Neural cell (in vitro differentiated cells): Measurements from ENCODE around the gene CATSPERD.

Source experiments
- EP300 ChIP-seq: fragments of 450-650 bp; conservative IDR thresholded peaks from 2 replicates; pipeline ENCODE4 v1.6.1; 2014; ENCODE audit warnings: antibody characterized with exemption, mild to moderate bottlenecking, moderate library complexity; ENCODE audit not compliant: poor library complexity, severe bottlenecking
- EZH2 ChIP-seq: fragments of 200-600, 300-800 bp; shearing (Covaris generic), sonication (generic); IDR thresholded peaks from 2 replicates; pipeline ENCODE4 v1.6.1; 2014; ENCODE audit warnings: antibody characterized with exemption, low read length, borderline replicate concordance, mild to moderate bottlenecking; ENCODE audit not compliant: insufficient read depth, poor library complexity, severe bottlenecking
- MXI1 ChIP-seq: fragments of 450-650 bp; conservative IDR thresholded peaks from 2 replicates; pipeline ENCODE4 v1.6.1; 2014; ENCODE audit warnings: antibody characterized with exemption, mild to moderate bottlenecking; ENCODE audit not compliant: poor library complexity, severe bottlenecking
- RAD21 ChIP-seq: fragments of 450-650 bp; conservative IDR thresholded peaks from 2 replicates; pipeline ENCODE4 v1.6.1; 2014; ENCODE audit warnings: antibody characterized with exemption, mild to moderate bottlenecking, moderate library complexity
- TAF1 ChIP-seq: IDR thresholded peaks from 2 replicates; pipeline ENCODE4 v1.6.1; 2012; ENCODE audit warnings: low read depth
- TF ChIP-seq, protein P1 (sequence below): IDR thresholded peaks from 2 replicates; pipeline ENCODE4 v1.6.1; 2012; ENCODE audit warnings: borderline replicate concordance
- TF ChIP-seq, protein P2 (sequence below): fragments of 450-650 bp; IDR thresholded peaks from 2 replicates; pipeline ENCODE4 v1.5.1; 2014; ENCODE audit warnings: antibody characterized with exemption, mild to moderate bottlenecking, moderate library complexity; ENCODE audit not compliant: poor library complexity, severe bottlenecking

DNA sequence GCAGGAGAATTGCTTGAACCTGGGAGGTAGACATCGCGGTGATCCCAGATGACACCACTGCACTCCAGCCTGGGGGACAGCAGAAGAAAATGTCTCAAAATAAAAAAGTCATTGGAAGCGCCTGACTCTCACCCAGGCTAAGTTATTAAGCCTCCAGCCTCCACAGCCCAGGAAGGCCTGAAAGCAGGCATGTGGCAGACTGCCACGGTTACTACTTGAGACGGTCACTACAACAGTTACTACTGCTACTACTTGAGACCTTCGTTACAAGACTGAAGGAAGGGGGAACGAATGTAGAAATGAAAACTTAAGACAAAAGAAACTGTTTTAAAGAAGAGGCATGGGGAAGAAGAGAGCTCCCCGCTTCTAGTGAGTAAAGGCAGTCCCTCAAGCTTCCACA is 54.5 kb downstream of the CATSPERD start:
- TF ChIP-seq, protein P1, sequence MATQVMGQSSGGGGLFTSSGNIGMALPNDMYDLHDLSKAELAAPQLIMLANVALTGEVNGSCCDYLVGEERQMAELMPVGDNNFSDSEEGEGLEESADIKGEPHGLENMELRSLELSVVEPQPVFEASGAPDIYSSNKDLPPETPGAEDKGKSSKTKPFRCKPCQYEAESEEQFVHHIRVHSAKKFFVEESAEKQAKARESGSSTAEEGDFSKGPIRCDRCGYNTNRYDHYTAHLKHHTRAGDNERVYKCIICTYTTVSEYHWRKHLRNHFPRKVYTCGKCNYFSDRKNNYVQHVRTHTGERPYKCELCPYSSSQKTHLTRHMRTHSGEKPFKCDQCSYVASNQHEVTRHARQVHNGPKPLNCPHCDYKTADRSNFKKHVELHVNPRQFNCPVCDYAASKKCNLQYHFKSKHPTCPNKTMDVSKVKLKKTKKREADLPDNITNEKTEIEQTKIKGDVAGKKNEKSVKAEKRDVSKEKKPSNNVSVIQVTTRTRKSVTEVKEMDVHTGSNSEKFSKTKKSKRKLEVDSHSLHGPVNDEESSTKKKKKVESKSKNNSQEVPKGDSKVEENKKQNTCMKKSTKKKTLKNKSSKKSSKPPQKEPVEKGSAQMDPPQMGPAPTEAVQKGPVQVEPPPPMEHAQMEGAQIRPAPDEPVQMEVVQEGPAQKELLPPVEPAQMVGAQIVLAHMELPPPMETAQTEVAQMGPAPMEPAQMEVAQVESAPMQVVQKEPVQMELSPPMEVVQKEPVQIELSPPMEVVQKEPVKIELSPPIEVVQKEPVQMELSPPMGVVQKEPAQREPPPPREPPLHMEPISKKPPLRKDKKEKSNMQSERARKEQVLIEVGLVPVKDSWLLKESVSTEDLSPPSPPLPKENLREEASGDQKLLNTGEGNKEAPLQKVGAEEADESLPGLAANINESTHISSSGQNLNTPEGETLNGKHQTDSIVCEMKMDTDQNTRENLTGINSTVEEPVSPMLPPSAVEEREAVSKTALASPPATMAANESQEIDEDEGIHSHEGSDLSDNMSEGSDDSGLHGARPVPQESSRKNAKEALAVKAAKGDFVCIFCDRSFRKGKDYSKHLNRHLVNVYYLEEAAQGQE = no peak
- TF ChIP-seq, protein P2, sequence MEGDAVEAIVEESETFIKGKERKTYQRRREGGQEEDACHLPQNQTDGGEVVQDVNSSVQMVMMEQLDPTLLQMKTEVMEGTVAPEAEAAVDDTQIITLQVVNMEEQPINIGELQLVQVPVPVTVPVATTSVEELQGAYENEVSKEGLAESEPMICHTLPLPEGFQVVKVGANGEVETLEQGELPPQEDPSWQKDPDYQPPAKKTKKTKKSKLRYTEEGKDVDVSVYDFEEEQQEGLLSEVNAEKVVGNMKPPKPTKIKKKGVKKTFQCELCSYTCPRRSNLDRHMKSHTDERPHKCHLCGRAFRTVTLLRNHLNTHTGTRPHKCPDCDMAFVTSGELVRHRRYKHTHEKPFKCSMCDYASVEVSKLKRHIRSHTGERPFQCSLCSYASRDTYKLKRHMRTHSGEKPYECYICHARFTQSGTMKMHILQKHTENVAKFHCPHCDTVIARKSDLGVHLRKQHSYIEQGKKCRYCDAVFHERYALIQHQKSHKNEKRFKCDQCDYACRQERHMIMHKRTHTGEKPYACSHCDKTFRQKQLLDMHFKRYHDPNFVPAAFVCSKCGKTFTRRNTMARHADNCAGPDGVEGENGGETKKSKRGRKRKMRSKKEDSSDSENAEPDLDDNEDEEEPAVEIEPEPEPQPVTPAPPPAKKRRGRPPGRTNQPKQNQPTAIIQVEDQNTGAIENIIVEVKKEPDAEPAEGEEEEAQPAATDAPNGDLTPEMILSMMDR = no peak
- TF ChIP-seq EZH2 (no peak), TAF1 (no peak), RAD21 (no peak), MXI1 (no peak), EP300 (no peak)
